ENCODE data around the gene GNB1. TPM values are rescaled to one million over a fixed set of nuclear protein-coding genes. Genes with fewer than 3 reads are reported as not detected.

GNB1 gene
- polyA plus RNA-seq, 1 experiment, result 400 TPM

- POLR2A ChIA-PET, result no interaction called here
- no peak for DNase-seq (ENCODE audit: low read depth, low spot score)
- Histone ChIP-seq H3K9me3 (ENCODE audit: control insufficient read depth, insufficient read depth, low read length) (peaks cover 8% of the 10 kb centered on the region), H3K27ac (ENCODE audit: low read depth, low read length) (no peak overlapping the region), H3K4me3 (ENCODE audit: low read depth, low read length) (no peak overlapping the region), H3K27me3 (ENCODE audit: control insufficient read depth, insufficient read depth, low read length) (peaks cover 3% of the 10 kb centered on the region)
- TF ChIP-seq CTCF (IDR thresholded peaks at IDR 0.05; ENCODE audit: low read depth, low read length), result peak; percentile 8; the same call in 1 of the 2 replicates
- CTCF ChIA-PET, result interaction anchor here (0.8 kb wide), 1 partner anchor 9 kb away, joined by 3 read pairs; no protein-coding TSS in a partner anchor
These were observed 8.5 kb upstream of the GNB1 start for GRCh38 chr1:1899266-1899966.

- POLR2A ChIA-PET, result no interaction called here
- DNase-seq (ENCODE audit: low read depth, low spot score), result no peak
- Histone ChIP-seq H3K27ac (ENCODE audit: low read depth, low read length) (no peak overlapping the region), H3K27me3 (ENCODE audit: control insufficient read depth, insufficient read depth, low read length) (peaks cover 3% of the 10 kb centered on the region), H3K9me3 (ENCODE audit: control insufficient read depth, insufficient read depth, low read length) (peaks cover 7% of the 10 kb centered on the region), H3K4me3 (ENCODE audit: low read depth, low read length) (no peak overlapping the region)
- no peak for TF ChIP-seq CTCF (IDR thresholded peaks at IDR 0.05; ENCODE audit: low read depth, low read length)
- CTCF ChIA-PET, result interaction anchor here (0.6 to 1.3 kb wide), 3 partner anchors 8 to 114 kb away, joined by 4 to 5 read pairs (median 4); no protein-coding TSS in a partner anchor
These were observed 7.5 kb upstream of the GNB1 start for GRCh38 chr1:1898246-1898933.

GRCh38 chr1:1895456-1896336, 4.8 kb upstream of the GNB1 start:
- H3K9me3 ChIP-seq (ENCODE audit: control insufficient read depth, insufficient read depth, low read length), result no peaks in the 10 kb centered on the region
- no peak for TF ChIP-seq CTCF (IDR thresholded peaks at IDR 0.05; ENCODE audit: low read depth, low read length)
- H3K4me3 ChIP-seq (ENCODE audit: low read depth, low read length), result no peak overlapping the region
- POLR2A ChIA-PET, result interaction anchor here (0.6 kb wide), 1 partner anchor 13 kb away, joined by 5 read pairs; no protein-coding TSS in a partner anchor
- DNase-seq (ENCODE audit: low read depth, low spot score), result no peak
- H3K27me3 ChIP-seq (ENCODE audit: control insufficient read depth, insufficient read depth, low read length), result peaks cover 3% of the 10 kb centered on the region
- H3K27ac ChIP-seq (ENCODE audit: low read depth, low read length), result no peak overlapping the region
- CTCF ChIA-PET, result interaction anchor here (1.1 to 2.5 kb wide), 2 partner anchors 10 to 13 kb away, joined by 5 to 15 read pairs; no protein-coding TSS in a partner anchor

GRCh38 chr1:1895060-1895418, 4.2 kb upstream of the GNB1 start:
- ChIA-PET POLR2A (interaction anchor here (0.6 kb wide), 1 partner anchor 15 kb away, joined by 8 read pairs; no protein-coding TSS in a partner anchor), CTCF (interaction anchor here (1.1 to 2.5 kb wide), 2 partner anchors 11 to 14 kb away, joined by 5 to 15 read pairs; no protein-coding TSS in a partner anchor)
- no peak for TF ChIP-seq CTCF (IDR thresholded peaks at IDR 0.05; ENCODE audit: low read depth, low read length)

More at GRCh38 chr1:1895060-1895418, 4.2 kb upstream of the GNB1 start:
- Histone ChIP-seq H3K9me3 (ENCODE audit: control insufficient read depth, insufficient read depth, low read length) (no peaks in the 10 kb centered on the region), H3K27me3 (ENCODE audit: control insufficient read depth, insufficient read depth, low read length) (peaks cover 3% of the 10 kb centered on the region), H3K4me3 (ENCODE audit: low read depth, low read length) (no peak overlapping the region), H3K27ac (ENCODE audit: low read depth, low read length) (no peak overlapping the region)
- no peak for DNase-seq (ENCODE audit: low read depth, low spot score)

Measured in AG04450 (cell line).